Ovary (tissue), 9 donors: Measurements from ENCODE around the gene INPP5A. TPM values are rescaled to one million over a fixed set of nuclear protein-coding genes. Genes with fewer than 3 reads are reported as not detected.

Experiments used
- DNase-seq, 5 donors: peaks; one replicate each; pipeline ENCODE4 v3.0.0-alpha.2; 2019 to 2020
- H3K27ac ChIP-seq, 2 donors: fragments of 200-600 bp; one replicate each; pipeline versions ENCODE4 v1.5.1 to v1.8.0; 2019 to 2022
- H3K27me3 ChIP-seq: fragments of 200-600 bp; one replicate; pipeline ENCODE4 v1.8.0; 2022
- H3K36me3 ChIP-seq: fragments of 200-600 bp; sonication (generic); one replicate; pipeline ENCODE4 v1.5.1; 2019
- H3K4me1 ChIP-seq: one replicate; pipeline ENCODE4 v1.8.1; 2013; ENCODE audit warnings: mild to moderate bottlenecking, moderate library complexity; ENCODE audit not compliant: insufficient read depth
- H3K4me3 ChIP-seq: fragments of 200-600 bp; sonication (generic); one replicate; pipeline ENCODE4 v1.5.1; 2017
- H3K9me3 ChIP-seq, 2 donors: fragments of 200-600 bp in 1 of 2; sonication (generic) in 1 of 2; one replicate each; pipeline versions ENCODE4 v1.5.1 to v1.8.1; 2013 to 2019; ENCODE audit warnings: mild to moderate bottlenecking in 1 of 2, moderate library complexity in 1 of 2
- EP300 ChIP-seq: sonication (generic); formaldehyde crosslinking; IDR thresholded peaks from one replicate; pipeline ENCODE4 v1.6.1; 2017; ENCODE audit warnings: antibody characterized with exemption
- POLR2A ChIP-seq: fragments of 450-650 bp; IDR thresholded peaks from one replicate; pipeline ENCODE4 v1.6.1; 2017; ENCODE audit warnings: antibody characterized with exemption, mild to moderate bottlenecking, moderate library complexity
- WGBS, 3 donors: extraction: QIAGEN DNeasy Blood & Tissue Kit in 1 of 3; methylation state at CpG; one replicate each; pipeline versions ENCODE4 v1.1.5 to v1.1.7; 2013 to 2017; 5-methylcytosine and 5-hydroxymethylcytosine counted together
- intact Hi-C, 4 donors: fragments of 100-400 bp; cut with DNase I; formaldehyde crosslinking; loops; one replicate each; pipeline versions ENCODE4 v1.11.0 to v1.15.1; 2022 to 2023
- polyA plus RNA-seq, 2 donors: library from polyadenylated mRNA; stranded (reverse); fragments of 200-250 nt in 1 of 2; fragments of 350-450 nt in 1 of 2; fragmentation: Illumina TruSeq in 1 of 2; extraction: RNeasy Lipid Tissue Mini Kit (QIAGEN cat#74804) in 1 of 2; gene quantifications; one replicate each; pipeline ENCODE4 v1.2.3, GENCODE V29; 2013 to 2014
- total RNA-seq, 7 donors: library from RNA; depleted of rRNA in 2 of 7; stranded (reverse); fragments of >200 nt in 2 of 7; fragmentation: NEBNext Ultra II Directional in 3 of 7; extraction: Animal tissue kit (Norgen Biotek cat#: 25700) in 3 of 7; gene quantifications; one replicate each; pipeline versions ENCODE4 v1.1.0 to v1.2.4, GENCODE V29; 2016 to 2023
- TF ChIP-seq, protein P1 (sequence below), 3 donors: fragments of 450-650 bp in 2 of 3; fragments of 200-600 bp in 1 of 3; IDR thresholded peaks; one replicate each; pipeline versions ENCODE4 v1.5.1 to v1.8.0; 2016 to 2022; ENCODE audit warnings: antibody characterized with exemption in 3 of 3, mild to moderate bottlenecking in 1 of 3
- donor health status: DM: no; HTN: no; CAD: no; lungs with moderate emphysema.
- donor health status: DM: no; HTN: no; CAD: no.
- donor health status: Bipolar disorder and iron deficiency.
- donor health status: DM: yes; HTN: yes; CAD: no.
- donor health status: DM: no; HTN: no; CAD: no.
- donor health status: DM: yes; HTN: yes; CAD: no.

Gene INPP5A
- total and polyA plus RNA-seq, 9 donors = 19.8 to 41.2 (median 35.3) TPM

DNA sequence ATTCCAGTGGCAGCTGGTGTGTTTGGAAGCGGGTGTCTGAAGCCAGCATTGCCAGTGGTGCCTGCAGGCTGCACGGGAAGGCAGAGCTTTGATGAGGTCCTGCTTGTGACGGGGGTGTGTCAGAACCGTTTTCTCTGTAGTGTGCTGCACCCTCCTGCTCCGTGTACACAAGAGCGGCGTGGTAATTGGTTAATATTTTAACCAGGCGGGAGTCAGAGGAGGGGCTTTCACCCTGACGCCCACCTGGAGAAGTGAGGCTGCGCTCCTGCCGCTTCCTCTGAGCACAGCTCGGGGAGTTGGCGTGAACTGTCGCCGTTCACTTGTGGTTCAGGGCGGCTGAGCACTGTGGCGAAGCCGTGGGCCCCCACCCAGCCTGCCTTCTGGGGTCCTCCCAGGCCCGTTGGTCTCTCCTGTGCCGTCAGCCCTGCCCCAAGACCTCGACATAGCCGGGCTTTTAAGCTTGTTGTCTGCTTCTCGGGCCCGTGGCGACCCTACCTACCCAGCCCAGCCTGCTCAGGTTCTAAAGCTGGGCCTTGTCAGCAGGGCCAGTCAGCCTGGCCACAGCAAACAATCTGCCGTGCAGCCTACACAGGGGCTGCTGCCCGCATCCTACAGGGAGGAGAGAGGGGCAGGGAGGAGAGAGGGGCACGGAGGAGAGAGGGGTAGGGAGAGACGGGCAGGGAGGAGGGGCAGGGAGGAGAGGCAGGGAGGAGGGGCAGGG, 236.8 kb downstream of the INPP5A start:
- no peak overlapping the region for H3K27ac ChIP-seq
- TF ChIP-seq, protein P1, sequence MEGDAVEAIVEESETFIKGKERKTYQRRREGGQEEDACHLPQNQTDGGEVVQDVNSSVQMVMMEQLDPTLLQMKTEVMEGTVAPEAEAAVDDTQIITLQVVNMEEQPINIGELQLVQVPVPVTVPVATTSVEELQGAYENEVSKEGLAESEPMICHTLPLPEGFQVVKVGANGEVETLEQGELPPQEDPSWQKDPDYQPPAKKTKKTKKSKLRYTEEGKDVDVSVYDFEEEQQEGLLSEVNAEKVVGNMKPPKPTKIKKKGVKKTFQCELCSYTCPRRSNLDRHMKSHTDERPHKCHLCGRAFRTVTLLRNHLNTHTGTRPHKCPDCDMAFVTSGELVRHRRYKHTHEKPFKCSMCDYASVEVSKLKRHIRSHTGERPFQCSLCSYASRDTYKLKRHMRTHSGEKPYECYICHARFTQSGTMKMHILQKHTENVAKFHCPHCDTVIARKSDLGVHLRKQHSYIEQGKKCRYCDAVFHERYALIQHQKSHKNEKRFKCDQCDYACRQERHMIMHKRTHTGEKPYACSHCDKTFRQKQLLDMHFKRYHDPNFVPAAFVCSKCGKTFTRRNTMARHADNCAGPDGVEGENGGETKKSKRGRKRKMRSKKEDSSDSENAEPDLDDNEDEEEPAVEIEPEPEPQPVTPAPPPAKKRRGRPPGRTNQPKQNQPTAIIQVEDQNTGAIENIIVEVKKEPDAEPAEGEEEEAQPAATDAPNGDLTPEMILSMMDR (IDR thresholded peaks at IDR 0.05) = no peak
- TF ChIP-seq POLR2A (no peak), EP300 (no peak)
- intact Hi-C loops = no loop called here
- H3K36me3 ChIP-seq = no peaks in the 10 kb centered on the region
- no peaks in the 10 kb centered on the region for H3K9me3 ChIP-seq
- no peak for DNase-seq
- no peaks in the 10 kb centered on the region for H3K27me3 ChIP-seq
- no peaks in the 10 kb centered on the region for H3K4me1 ChIP-seq
- no peak overlapping the region for H3K4me3 ChIP-seq
- WGBS, 3 donors = 73 to 78% (median 76%) methylated on average over 27 to 29 of the region's 29 CpGs

DNA sequence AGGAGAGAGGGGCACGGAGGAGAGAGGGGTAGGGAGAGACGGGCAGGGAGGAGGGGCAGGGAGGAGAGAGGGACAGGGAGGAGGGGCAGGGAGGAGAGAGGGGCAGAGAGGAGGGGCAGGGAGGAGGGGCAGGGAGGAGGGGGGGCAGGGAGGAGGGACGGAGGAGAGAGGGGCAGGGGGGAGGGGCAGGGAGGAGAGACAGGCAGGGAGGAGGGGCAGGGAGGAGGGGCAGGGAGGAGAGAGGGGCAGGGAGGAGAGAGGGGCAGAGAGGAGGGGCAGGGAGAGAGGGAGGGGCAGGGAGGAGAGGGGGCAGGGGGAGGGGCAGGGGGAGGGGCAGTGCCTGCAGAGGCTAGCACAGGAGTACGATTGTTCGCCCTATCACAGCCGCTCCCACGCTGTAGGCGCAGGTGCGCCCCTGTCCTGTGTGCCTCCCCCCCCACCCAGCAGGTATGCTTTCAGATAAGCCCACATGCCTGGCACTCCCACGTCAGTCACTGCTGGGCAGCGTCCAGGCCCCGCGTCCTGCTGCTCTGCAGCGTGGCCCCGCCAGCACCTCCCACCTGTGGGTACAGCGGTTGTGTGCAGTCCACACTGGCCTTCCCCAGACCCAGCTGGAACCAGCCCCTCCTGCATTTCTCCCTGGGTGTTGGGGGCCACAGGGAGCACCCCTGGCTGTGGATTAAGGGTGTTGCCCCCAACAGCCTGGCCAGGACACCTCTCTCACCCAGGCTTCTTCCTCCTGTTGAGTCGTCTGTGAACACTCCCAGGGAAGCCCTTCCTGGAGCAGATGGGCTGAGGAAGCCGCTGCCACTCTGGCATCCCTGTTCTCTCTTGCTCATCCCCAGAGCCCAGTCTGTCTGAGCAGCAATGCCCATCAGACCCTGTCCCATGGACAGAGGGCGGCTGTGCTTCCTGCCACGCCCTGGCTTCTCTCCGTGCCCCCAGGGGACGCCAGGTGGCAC, 237.6 kb downstream of the INPP5A start:
- Histone ChIP-seq H3K4me3 (no peak overlapping the region), H3K36me3 (no peaks in the 10 kb centered on the region), H3K9me3 (no peaks in the 10 kb centered on the region), H3K27ac (no peak overlapping the region), H3K27me3 (no peaks in the 10 kb centered on the region), H3K4me1 (no peaks in the 10 kb centered on the region)
- DNase-seq = no peak
- WGBS, 3 donors = 83 to 88% (median 85%) methylated on average over 19 to 21 of the region's 22 CpGs
- TF ChIP-seq POLR2A (no peak), EP300 (no peak)
- TF ChIP-seq, protein P1 (IDR thresholded peaks at IDR 0.05) = no peak
- intact Hi-C loops = no loop called here

DNA sequence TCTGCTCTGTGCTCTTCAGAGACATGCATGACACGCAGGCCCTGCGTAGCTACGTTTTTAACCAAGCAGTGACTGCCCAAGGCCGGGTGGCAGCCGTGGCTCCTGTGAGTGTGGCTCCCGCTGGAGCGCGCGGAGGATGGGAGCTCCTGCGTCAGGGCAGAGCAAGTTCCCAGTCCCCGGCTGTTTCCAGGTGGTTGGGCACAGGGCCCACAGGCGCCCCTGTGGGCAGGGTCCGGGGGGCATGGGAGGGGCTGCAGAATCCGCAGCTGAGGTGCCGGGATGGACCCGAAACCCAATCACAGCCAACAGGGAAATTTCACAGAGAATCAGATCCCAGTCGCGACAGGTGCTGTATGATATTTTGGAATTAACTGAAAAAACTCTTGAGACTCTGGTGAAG, 238.6 kb downstream of the INPP5A start:
- 93 to 94% (median 94%) methylated on average over 18 of the region's 18 CpGs for WGBS, 3 donors

DNA sequence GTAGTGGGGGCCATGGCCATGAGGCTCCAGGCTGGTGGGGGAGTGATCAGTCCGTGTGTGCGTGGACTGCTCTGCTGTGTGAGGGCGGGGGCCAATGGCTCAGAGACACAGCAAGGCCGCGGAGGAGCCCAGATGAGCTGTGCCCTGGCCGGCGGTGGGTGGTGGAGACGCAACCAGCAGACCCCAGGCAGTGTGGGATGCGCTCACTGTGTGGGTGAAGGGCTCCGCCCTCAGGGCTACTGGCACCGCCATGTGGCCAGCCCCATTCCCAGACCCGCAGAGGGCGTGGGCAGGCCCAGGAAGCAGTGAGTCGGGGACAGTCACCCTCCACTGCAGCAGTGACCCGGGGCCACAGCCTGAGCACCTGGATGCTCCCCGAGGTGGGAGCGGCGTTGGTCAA, 239.2 kb downstream of the INPP5A start:
- Histone ChIP-seq H3K27me3 (no peaks in the 10 kb centered on the region), H3K4me3 (no peak overlapping the region), H3K4me1 (no peaks in the 10 kb centered on the region), H3K36me3 (no peaks in the 10 kb centered on the region), H3K9me3 (no peaks in the 10 kb centered on the region), H3K27ac (no peak overlapping the region)
- DNase-seq = no peak
- WGBS, 3 donors = 84 to 93% (median 89%) methylated on average over 15 to 18 of the region's 18 CpGs
- intact Hi-C loops = no loop called here
- TF ChIP-seq, protein P1 (IDR thresholded peaks at IDR 0.05) = no peak
- no peak for TF ChIP-seq POLR2A

More for the DNA sequence above, 238.6 kb downstream of the INPP5A start:
- H3K36me3 ChIP-seq = no peaks in the 10 kb centered on the region
- H3K4me3 ChIP-seq = no peak overlapping the region
- TF ChIP-seq, protein P1 (IDR thresholded peaks at IDR 0.05) = no peak
- TF ChIP-seq EP300 (no peak), POLR2A (no peak)
- no peak for DNase-seq
- no peaks in the 10 kb centered on the region for H3K27me3 ChIP-seq
- no peaks in the 10 kb centered on the region for H3K9me3 ChIP-seq
- intact Hi-C loops = no loop called here
- H3K27ac ChIP-seq = no peak overlapping the region
- no peaks in the 10 kb centered on the region for H3K4me1 ChIP-seq
